ENCODE measurements around the gene UGT3A2.

The UGT3A2 gene

GRCh38 chr5:36017004-36017403 lies 49.7 kb downstream of the UGT3A2 start:
- TF ChIP-seq CTCF (IDR thresholded peaks at IDR 0.05; ENCODE audit: low read depth, low read length, missing control alignments): no peak
- H3K4me3 ChIP-seq (ENCODE audit: low read depth, low read length): no peak overlapping the region
- in situ Hi-C loops (cut with HindIII; ENCODE audit: low sequenced_read_pairs): no loop called here
- no peak for DNase-seq (ENCODE audit: low read depth)

GRCh38 chr5:36013182-36013581 lies 53.5 kb downstream of the UGT3A2 start:
- in situ Hi-C loops (cut with HindIII; ENCODE audit: low sequenced_read_pairs): no loop called here
- no peak for DNase-seq (ENCODE audit: low read depth)
- H3K4me3 ChIP-seq (ENCODE audit: low read depth, low read length): no peak overlapping the region
- no peak for TF ChIP-seq CTCF (IDR thresholded peaks at IDR 0.05; ENCODE audit: low read depth, low read length, missing control alignments)

- in situ Hi-C loops (cut with HindIII; ENCODE audit: low sequenced_read_pairs): no loop called here
- no peak overlapping the region for H3K4me3 ChIP-seq (ENCODE audit: low read depth, low read length)
- no peak for DNase-seq (ENCODE audit: low read depth)
- TF ChIP-seq CTCF (IDR thresholded peaks at IDR 0.05; ENCODE audit: low read depth, low read length, missing control alignments): no peak
These were observed 57.0 kb downstream of the UGT3A2 start for GRCh38 chr5:36009698-36010097.

- no peak for DNase-seq (ENCODE audit: low read depth)
- TF ChIP-seq CTCF (IDR thresholded peaks at IDR 0.05; ENCODE audit: low read depth, low read length, missing control alignments): no peak
- no peak overlapping the region for H3K4me3 ChIP-seq (ENCODE audit: low read depth, low read length)
- in situ Hi-C loops (cut with HindIII; ENCODE audit: low sequenced_read_pairs): no loop called here
These were observed 59.3 kb downstream of the UGT3A2 start for GRCh38 chr5:36007366-36007765.

GRCh38 chr5:36006163-36006562 lies 60.5 kb downstream of the UGT3A2 start:
- in situ Hi-C loops (cut with HindIII; ENCODE audit: low sequenced_read_pairs): no loop called here
- no peak for DNase-seq (ENCODE audit: low read depth)
- H3K4me3 ChIP-seq (ENCODE audit: low read depth, low read length): no peak overlapping the region
- no peak for TF ChIP-seq CTCF (IDR thresholded peaks at IDR 0.05; ENCODE audit: low read depth, low read length, missing control alignments)

- no peak overlapping the region for H3K4me3 ChIP-seq (ENCODE audit: low read depth, low read length)
- no peak for TF ChIP-seq CTCF (IDR thresholded peaks at IDR 0.05; ENCODE audit: low read depth, low read length, missing control alignments)
- no peak for DNase-seq (ENCODE audit: low read depth)
- in situ Hi-C loops (cut with HindIII; ENCODE audit: low sequenced_read_pairs): no loop called here
These were observed 65.7 kb downstream of the UGT3A2 start for GRCh38 chr5:36001032-36001431.

GRCh38 chr5:35999547-35999946 lies 67.1 kb downstream of the UGT3A2 start:
- H3K4me3 ChIP-seq (ENCODE audit: low read depth, low read length): no peak overlapping the region
- in situ Hi-C loops (cut with HindIII; ENCODE audit: low sequenced_read_pairs): no loop called here
- DNase-seq (ENCODE audit: low read depth): no peak
- no peak for TF ChIP-seq CTCF (IDR thresholded peaks at IDR 0.05; ENCODE audit: low read depth, low read length, missing control alignments)
